ENCODE results near the gene WWOX. TPM values are rescaled to one million over a fixed set of nuclear protein-coding genes. Genes with fewer than 3 reads are reported as not detected.

Gene WWOX
- total and polyA plus RNA-seq, 2 of the 13 experiments (the other 11 are each of a cell fraction or from before 2014, with no cell fraction given) = 9.1 to 37.4 TPM

DNA sequence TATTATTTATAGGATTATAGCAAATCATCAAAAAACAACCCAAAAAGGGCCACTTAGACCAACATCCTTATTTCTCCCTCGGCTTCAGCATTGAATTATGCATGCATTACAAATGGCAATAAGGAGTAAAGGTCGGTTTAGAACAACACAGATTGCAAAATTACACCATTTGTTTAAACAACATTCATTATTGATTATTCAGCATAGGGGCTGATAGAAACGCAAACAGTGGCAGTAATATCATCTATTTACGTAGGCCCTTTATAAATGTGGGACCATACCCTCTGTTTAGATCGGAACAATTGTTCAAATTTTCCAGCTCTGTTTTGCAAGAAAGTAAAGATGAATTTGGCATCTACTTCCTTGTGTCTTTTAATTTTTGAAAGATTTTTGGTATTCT is 153.3 kb downstream of the WWOX start (continued):
- TF ChIP-seq ZNF660 (CRISPR knock-in tag; IDR thresholded peaks at IDR 0.05; ENCODE audit: borderline replicate concordance, low read depth) (no peak), ZNF564 (CRISPR knock-in tag; IDR thresholded peaks at IDR 0.05) (0 out of 2 replicates have a peak, but pooled peaks have one; percentile 33), TBX2 (CRISPR knock-in tag; IDR thresholded peaks at IDR 0.05; ENCODE audit: borderline replicate concordance) (peak; percentile 41; the same call in 1 of the 2 replicates), FLYWCH1 (CRISPR knock-in tag; IDR thresholded peaks at IDR 0.05) (no peak), DDIT3 (CRISPR knock-in tag; IDR thresholded peaks at IDR 0.05) (no peak), MTF2 (CRISPR knock-in tag; IDR thresholded peaks at IDR 0.05; ENCODE audit: borderline replicate concordance) (no peak), RNF219 (CRISPR knock-in tag; IDR thresholded peaks at IDR 0.05) (0 out of 2 replicates have a peak, but pooled peaks have one; percentile 32), AKNA (CRISPR knock-in tag; IDR thresholded peaks at IDR 0.05; ENCODE audit: borderline replicate concordance) (no peak), ZKSCAN8 (CRISPR knock-in tag; IDR thresholded peaks at IDR 0.05; ENCODE audit: borderline replicate concordance) (peak; percentile 89; the same call in 1 of the 2 replicates), NFKBIZ (CRISPR knock-in tag; IDR thresholded peaks at IDR 0.05) (peak; percentile 87), POLR2AphosphoS2 (IDR thresholded peaks at IDR 0.05; ENCODE audit: low read depth, low read length) (no peak), ZNF382 (CRISPR knock-in tag; IDR thresholded peaks at IDR 0.05; ENCODE audit: borderline replicate concordance) (no peak), ZNF337 (CRISPR knock-in tag; IDR thresholded peaks at IDR 0.05; ENCODE audit: borderline replicate concordance, low read depth) (no peak), ZNF362 (CRISPR knock-in tag; IDR thresholded peaks at IDR 0.05; ENCODE audit: borderline replicate concordance) (no peak), WIZ (CRISPR knock-in tag; IDR thresholded peaks at IDR 0.05) (no peak), ZNF704 (CRISPR knock-in tag; IDR thresholded peaks at IDR 0.05; ENCODE audit: borderline replicate concordance) (no peak), ZSCAN30 (CRISPR knock-in tag; IDR thresholded peaks at IDR 0.05) (no peak; the same call in 1 of the 2 replicates), ZNF619 (CRISPR knock-in tag; IDR thresholded peaks at IDR 0.05) (no peak)
- TF ChIP-seq, protein P1, sequence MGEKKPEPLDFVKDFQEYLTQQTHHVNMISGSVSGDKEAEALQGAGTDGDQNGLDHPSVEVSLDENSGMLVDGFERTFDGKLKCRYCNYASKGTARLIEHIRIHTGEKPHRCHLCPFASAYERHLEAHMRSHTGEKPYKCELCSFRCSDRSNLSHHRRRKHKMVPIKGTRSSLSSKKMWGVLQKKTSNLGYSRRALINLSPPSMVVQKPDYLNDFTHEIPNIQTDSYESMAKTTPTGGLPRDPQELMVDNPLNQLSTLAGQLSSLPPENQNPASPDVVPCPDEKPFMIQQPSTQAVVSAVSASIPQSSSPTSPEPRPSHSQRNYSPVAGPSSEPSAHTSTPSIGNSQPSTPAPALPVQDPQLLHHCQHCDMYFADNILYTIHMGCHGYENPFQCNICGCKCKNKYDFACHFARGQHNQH (CRISPR knock-in tag; IDR thresholded peaks at IDR 0.05) = no peak
